Coronary artery (tissue), 2 donors: ENCODE results near the gene CCDC81.

Experiments used
- DNase-seq: peaks from one replicate; pipeline ENCODE4 v3.0.0-alpha.2; 2017; ENCODE audit warnings: low spot score
- H3K27ac ChIP-seq, 2 donors: fragments of 200-600 bp; sonication (generic); one replicate each; pipeline ENCODE4 v1.5.1; 2016 to 2019
- H3K4me3 ChIP-seq: fragments of 200-600 bp; sonication (generic); 2 replicates; pipeline ENCODE4 v1.5.1; 2016; ENCODE audit warnings: mild to moderate bottlenecking, moderate library complexity
- TF ChIP-seq, protein P1 (sequence below): fragments of 200-600 bp; sonication (generic); IDR thresholded peaks from one replicate; pipeline ENCODE4 v1.5.1; 2019; ENCODE audit warnings: antibody characterized with exemption

CCDC81 gene

GRCh38 chr11:86463120-86463519, 88.4 kb downstream of the CCDC81 start:
- TF ChIP-seq, protein P1, sequence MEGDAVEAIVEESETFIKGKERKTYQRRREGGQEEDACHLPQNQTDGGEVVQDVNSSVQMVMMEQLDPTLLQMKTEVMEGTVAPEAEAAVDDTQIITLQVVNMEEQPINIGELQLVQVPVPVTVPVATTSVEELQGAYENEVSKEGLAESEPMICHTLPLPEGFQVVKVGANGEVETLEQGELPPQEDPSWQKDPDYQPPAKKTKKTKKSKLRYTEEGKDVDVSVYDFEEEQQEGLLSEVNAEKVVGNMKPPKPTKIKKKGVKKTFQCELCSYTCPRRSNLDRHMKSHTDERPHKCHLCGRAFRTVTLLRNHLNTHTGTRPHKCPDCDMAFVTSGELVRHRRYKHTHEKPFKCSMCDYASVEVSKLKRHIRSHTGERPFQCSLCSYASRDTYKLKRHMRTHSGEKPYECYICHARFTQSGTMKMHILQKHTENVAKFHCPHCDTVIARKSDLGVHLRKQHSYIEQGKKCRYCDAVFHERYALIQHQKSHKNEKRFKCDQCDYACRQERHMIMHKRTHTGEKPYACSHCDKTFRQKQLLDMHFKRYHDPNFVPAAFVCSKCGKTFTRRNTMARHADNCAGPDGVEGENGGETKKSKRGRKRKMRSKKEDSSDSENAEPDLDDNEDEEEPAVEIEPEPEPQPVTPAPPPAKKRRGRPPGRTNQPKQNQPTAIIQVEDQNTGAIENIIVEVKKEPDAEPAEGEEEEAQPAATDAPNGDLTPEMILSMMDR, result no peak
- no peak for DNase-seq
- Histone ChIP-seq H3K4me3 (no peak overlapping the region), H3K27ac (no peak overlapping the region)

- H3K4me3 ChIP-seq, result no peak overlapping the region
- TF ChIP-seq, protein P1, result no peak
- no peak overlapping the region for H3K27ac ChIP-seq
- no peak for DNase-seq
These were observed 89.3 kb downstream of the CCDC81 start for GRCh38 chr11:86463955-86464354.

DNA sequence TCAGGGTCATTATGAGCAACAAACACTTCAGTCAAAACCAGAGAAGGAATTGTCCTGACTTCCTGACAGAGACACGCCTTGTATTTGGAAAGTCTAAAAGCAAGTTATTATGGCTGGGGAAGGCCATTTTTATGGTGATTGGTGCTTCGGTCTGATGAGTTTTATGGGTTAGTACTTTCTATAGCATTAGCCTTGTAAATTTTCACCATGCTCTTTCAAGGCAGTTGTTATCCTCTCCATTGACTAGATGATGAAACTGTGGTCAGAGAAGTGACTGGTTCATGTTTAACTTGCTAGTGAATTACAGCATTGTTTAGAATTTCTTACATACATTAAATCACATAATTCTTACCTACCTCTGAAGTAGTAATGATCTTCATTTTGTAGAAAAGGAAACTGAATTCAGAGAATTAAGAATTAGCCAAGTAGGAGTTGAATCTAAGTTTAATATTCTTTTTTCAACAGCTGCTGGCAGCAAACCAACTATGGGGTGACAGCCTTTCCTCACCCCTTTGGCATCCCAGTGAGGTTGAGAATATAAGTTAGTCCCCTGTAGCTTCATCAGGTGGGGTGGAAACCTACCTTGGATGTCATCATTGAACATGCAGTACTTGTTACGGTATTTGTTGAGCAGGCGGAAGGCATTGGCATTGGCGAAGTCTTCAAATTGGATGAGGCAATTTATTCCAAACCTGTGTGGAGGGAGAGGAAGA, 90.0 kb downstream of the CCDC81 start:
- no peak for DNase-seq
- H3K4me3 ChIP-seq, result no peak overlapping the region
- H3K27ac ChIP-seq, result no peak overlapping the region
- TF ChIP-seq, protein P1, result no peak

GRCh38 chr11:86468169-86468568, 93.5 kb downstream of the CCDC81 start:
- H3K4me3 ChIP-seq, result no peak overlapping the region
- TF ChIP-seq, protein P1, result no peak
- no peak overlapping the region for H3K27ac ChIP-seq
- DNase-seq, result no peak

DNA sequence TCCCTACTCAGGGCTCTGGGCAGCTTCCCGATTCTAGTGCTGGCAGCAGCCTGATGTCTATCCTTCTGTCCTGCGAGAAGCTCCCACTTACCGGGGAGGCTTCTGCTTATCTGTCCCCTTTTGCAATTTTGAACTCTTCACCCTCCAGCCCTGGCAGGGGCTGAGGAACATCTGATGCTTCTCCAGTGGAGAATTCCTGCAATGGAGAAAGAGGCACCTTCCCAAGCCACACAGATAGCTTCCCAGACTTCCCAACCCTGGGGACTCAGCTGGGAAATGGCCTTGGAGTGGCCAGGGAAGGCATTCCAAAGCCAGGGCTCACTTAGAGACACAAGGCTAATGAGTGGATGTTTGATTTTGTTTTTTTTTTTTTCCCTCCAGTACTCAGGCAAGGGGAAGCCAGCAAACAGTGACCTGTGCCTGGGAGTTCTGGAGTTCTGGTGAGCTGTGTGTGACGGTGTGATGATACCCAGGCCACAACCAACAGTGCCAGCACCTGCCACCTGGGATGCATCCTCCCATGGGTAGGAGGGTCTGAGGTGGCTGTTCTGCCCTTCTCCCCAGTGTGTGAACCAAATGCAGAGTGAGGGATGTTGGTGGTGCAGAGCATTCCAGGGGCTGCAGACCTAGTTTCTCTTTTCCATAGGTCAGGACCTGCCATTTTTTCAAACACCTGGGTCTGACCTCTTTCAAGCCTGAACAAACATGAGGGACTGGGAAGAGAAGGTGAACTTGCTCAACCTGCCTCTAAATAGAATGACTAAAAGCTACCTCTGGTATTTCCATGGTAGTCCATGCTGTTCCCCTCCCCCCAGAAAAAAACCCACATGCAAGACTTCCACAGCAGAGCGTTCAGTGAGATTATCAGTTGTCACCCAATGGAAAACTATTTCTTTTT, 95.1 kb downstream of the CCDC81 start:
- DNase-seq, result no peak
- TF ChIP-seq, protein P1, result no peak
- Histone ChIP-seq H3K27ac (peak overlapping the region in 1 of 2 donors; percentile 63), H3K4me3 (no peak overlapping the region)
